ENCODE measurements around the gene ARHGAP12.

- TF ChIP-seq CTCF (conservative IDR thresholded peaks at IDR 0.05) (no peak), EZH2 (IDR thresholded peaks at IDR 0.05; ENCODE audit: low read depth) (no peak)
These were observed 11.4 kb upstream of the ARHGAP12 start for GRCh38 chr10:31939797-31940708.
